Omental fat pad (tissue), 4 donors: ENCODE results near the gene AGXT. TPM values are rescaled to one million over a fixed set of nuclear protein-coding genes. Genes with fewer than 3 reads are reported as not detected.

Experiments
- ATAC-seq: fragments of 150-250 bp; one replicate; pipeline ENCODE4 v1.9.1; 2016; ENCODE audit warnings: mild to moderate bottlenecking, moderate library complexity; ENCODE audit not compliant: low FRiP score
- DNase-seq: peaks from one replicate; pipeline ENCODE4 v3.0.0-alpha.2; 2019; ENCODE audit warnings: low spot score
- total RNA-seq, 4 donors: library from RNA; depleted of rRNA; stranded (reverse); fragments of >200 nt; gene quantifications; one replicate each; pipeline ENCODE4 v1.1.0, GENCODE V29; 2016
- TF ChIP-seq, protein P1 (sequence below), 3 donors: fragments of 450-650 bp; IDR thresholded peaks; one replicate each; pipeline ENCODE4 v1.5.1; 2016 to 2017; ENCODE audit warnings: antibody characterized with exemption in 3 of 3, mild to moderate bottlenecking in 3 of 3, moderate library complexity in 2 of 3

AGXT gene
- total RNA-seq, 4 donors from 2014 or later: 0.56 to 1.4 TPM; not detected in 2

DNA sequence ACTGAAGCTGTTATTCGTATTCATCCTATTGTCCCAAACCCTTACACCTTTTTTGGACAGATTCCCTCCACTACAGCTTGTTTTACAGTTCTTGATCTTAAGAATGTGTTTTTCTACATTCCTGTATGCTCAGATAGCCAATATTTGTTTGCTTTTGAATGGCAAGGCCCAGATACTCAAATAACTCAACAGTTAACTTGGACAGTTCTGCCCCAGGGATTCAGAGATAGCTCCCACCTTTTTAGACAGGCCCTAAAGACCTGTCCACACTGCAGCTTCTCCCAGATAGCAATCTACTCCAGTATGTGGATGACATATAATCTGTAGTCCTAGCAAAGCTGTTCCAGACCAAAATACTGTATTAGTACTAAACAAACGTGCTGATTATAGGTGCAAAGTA is 7.1 kb upstream of the AGXT start:
- ATAC-seq (no peak), DNase-seq (no peak)
- TF ChIP-seq, protein P1, sequence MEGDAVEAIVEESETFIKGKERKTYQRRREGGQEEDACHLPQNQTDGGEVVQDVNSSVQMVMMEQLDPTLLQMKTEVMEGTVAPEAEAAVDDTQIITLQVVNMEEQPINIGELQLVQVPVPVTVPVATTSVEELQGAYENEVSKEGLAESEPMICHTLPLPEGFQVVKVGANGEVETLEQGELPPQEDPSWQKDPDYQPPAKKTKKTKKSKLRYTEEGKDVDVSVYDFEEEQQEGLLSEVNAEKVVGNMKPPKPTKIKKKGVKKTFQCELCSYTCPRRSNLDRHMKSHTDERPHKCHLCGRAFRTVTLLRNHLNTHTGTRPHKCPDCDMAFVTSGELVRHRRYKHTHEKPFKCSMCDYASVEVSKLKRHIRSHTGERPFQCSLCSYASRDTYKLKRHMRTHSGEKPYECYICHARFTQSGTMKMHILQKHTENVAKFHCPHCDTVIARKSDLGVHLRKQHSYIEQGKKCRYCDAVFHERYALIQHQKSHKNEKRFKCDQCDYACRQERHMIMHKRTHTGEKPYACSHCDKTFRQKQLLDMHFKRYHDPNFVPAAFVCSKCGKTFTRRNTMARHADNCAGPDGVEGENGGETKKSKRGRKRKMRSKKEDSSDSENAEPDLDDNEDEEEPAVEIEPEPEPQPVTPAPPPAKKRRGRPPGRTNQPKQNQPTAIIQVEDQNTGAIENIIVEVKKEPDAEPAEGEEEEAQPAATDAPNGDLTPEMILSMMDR (IDR thresholded peaks at IDR 0.05): no peak

DNA sequence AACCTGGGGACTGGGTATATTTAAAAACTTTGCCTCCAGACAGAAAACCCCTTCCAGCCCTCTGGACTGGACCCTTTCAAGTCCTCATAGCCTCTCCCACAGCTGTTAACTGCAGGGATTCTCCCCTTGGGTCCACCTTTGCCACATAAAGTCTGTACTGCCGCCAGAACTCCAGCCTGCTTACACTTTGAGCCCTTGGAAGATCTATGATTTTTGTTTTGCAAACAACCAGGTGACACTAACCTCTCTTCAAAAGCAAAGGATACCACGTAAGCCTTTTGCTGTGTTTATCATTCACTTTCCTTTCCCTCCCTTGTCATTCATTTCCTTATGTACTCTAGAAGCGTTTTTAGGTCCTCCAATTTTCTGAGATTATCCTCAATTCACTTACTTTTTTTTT is 4.1 kb upstream of the AGXT start:
- ATAC-seq (no peak), DNase-seq (no peak)
- TF ChIP-seq, protein P1 (IDR thresholded peaks at IDR 0.05): no peak

DNA sequence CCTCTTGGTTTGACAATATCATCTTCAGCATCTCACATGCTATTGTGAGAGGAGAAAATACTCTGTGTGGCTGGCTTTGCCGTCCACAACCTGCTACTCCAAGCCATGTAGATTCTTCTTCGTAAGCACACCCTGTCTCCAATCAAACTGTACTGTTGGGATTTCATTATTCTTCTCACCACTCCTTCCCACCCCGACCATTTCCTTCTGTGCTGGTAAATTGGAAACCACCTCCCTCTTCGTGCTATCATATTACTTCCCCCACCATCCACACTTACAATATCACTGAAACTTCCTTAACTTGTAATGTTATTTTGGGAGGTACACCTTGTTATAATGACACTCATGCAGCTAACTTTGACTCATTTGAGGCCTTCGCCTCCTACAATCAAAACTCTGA is 3.2 kb upstream of the AGXT start:
- TF ChIP-seq, protein P1 (IDR thresholded peaks at IDR 0.05): no peak
- ATAC-seq: no peak

DNA sequence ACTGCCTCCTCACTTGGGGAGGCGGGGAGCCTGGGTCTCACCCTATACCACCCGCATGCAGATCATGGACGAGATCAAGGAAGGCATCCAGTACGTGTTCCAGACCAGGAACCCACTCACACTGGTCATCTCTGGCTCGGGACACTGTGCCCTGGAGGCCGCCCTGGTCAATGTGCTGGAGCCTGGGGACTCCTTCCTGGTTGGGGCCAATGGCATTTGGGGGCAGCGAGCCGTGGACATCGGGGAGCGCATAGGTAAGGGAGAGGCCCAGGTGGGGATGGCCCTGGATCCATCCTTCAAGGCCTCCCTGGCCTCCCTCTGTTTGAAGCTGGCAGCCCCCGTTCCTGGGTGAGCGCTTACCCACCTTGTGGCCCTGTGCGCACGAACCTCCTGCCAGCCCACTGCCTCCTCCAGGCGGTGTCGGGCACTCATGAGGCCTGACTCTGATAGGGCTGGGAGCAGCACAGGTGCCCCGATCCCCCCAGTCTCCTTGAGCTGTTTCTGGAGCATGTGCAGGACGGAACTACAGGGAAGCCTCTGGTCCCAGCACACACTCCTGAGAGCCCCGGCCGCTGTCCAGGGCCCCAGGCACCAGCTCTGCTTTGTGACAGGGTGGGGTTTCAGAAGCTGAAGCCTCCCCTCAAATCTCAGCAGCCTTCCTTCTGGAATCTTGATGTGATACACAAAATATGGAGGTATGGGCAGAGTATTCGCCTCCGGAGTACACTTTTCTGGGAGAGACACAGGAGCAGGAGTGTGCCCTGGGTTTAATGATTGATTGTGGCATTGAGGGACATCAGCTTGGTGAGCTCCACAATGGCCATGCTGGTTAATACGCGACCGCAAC is 708 bp downstream of the AGXT start:
- TF ChIP-seq, protein P1 (IDR thresholded peaks at IDR 0.05): no peak
- ATAC-seq (no peak), DNase-seq (no peak)

More for the DNA sequence above, 3.2 kb upstream of the AGXT start:
- DNase-seq: no peak

DNA sequence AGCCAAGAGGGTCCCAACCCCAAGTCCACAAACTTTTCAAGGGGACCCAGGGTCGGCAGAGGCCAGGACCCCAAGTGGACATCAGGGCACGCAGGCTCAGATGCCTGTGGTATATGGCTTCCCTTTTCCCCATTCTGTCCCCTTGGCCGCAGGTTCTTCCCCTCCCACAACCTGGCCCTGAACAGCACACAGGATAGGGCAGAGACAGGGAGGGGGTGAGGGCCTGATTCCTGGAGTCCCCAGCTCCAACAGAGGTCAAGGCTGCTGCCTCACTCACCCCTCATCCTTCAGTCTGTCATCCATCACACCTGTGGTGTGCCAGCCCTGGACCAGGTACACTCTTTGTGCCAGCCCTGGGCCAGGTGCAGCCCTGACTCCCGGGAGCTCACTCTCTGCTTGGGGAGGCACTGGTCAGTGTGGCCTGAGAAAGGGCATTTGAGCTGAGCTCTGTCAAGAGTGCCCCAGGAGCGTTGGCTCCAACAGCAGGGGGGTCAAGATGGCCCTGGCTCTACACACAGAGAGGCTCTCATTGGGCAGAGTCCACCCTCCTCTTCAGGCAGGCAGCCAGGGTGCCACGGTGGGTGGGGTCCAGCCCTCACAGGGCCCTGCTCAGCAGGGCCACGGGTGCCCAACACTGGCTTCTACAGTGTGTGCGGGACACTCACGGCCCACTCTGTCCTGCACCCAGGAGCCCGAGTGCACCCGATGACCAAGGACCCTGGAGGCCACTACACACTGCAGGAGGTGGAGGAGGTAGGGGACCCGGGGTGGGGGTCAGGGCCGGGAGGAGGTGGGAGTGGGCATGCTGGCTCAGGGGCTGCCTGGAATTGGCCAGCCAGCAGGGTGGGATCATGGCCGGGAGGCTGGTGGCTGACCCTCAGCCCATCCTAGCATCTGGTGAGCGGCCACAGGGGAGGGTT is 1.6 kb downstream of the AGXT start:
- TF ChIP-seq, protein P1 (IDR thresholded peaks at IDR 0.05): no peak
- DNase-seq (no peak), ATAC-seq (no peak)

DNA sequence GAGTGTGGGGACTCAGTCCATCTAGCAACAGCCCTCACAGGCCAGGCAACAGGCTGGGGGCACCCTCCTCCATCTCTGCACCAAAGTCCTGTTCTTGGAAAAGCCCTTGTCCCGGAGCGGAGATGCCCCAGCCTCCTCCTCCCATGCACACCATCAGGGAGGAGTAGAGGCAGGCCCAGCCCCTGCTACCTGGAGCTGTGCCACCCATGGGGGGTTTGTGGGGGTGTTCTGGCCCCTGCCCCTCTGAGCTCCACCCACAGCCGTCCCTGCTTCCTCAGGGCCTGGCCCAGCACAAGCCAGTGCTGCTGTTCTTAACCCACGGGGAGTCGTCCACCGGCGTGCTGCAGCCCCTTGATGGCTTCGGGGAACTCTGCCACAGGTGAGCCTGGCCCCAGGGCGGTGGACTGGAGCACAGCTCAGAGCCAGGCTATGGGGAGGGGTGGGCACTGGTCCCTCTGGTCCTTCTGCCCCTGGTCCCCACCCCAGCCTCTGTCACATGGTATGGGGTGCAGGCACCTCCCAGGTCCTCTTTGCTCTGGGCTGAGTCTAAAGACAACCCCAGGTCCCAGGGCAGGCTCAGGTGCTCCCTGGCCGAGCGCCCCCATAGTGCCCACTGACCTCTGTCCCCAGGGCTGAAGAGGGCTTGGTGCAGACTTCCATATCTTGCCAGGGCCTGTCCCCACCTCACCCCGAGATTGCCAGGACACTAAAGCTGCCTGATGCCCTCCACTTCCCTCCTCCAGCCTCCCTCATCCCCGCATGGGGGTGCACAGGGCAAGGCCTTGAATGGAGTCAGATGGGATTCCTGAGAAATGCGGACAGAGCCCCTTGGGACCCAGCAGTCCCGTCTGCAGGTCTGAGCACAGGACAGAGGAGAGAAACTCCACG is 2.7 kb downstream of the AGXT start:
- DNase-seq (no peak), ATAC-seq (no peak)
- TF ChIP-seq, protein P1 (IDR thresholded peaks at IDR 0.05): no peak
